NCI-H2196 treated with DMSO at 0.1 percent for 48 hours (cell line): ENCODE results near the gene WNT11.

Experiments used
- DNase-seq: peaks from one replicate; lab custom pipeline; 2025; ENCODE audit not compliant: unreplicated experiment; lab: John Stamatoyannopoulos, UW

Gene WNT11

GRCh38 chr11:76176463-76176862 lies 29.8 kb downstream of the WNT11 start:
- DNase-seq, result no peak

- no peak for DNase-seq
Observed at GRCh38 chr11:76175783-76176182, 30.5 kb downstream of the WNT11 start.

GRCh38 chr11:76174330-76174729 lies 32.0 kb downstream of the WNT11 start:
- DNase-seq, result no peak

- no peak for DNase-seq
Observed at GRCh38 chr11:76173663-76174062, 32.6 kb downstream of the WNT11 start.

GRCh38 chr11:76172583-76172982 lies 33.7 kb downstream of the WNT11 start:
- no peak for DNase-seq

GRCh38 chr11:76170468-76170867 lies 35.8 kb downstream of the WNT11 start:
- DNase-seq, result no peak

GRCh38 chr11:76169473-76169896 lies 36.8 kb downstream of the WNT11 start:
- no peak for DNase-seq

GRCh38 chr11:76167590-76167989 lies 38.7 kb downstream of the WNT11 start:
- DNase-seq, result no peak

GRCh38 chr11:76166314-76166713 lies 40.0 kb downstream of the WNT11 start:
- DNase-seq, result no peak

GRCh38 chr11:76164861-76165751 lies 41.2 kb downstream of the WNT11 start:
- no peak for DNase-seq

- no peak for DNase-seq
Observed at GRCh38 chr11:76164081-76164480, 42.2 kb downstream of the WNT11 start.

- no peak for DNase-seq
Observed at GRCh38 chr11:76163289-76163880, 42.9 kb downstream of the WNT11 start.

- DNase-seq, result no peak
Observed at GRCh38 chr11:76162336-76163288, 43.7 kb downstream of the WNT11 start.

GRCh38 chr11:76161261-76161961 lies 44.9 kb downstream of the WNT11 start:
- no peak for DNase-seq

GRCh38 chr11:76160856-76161255 lies 45.4 kb downstream of the WNT11 start:
- no peak for DNase-seq

GRCh38 chr11:76159983-76160661 lies 46.2 kb downstream of the WNT11 start:
- DNase-seq, result peak; percentile 51

- no peak for DNase-seq
Observed at GRCh38 chr11:76159303-76159937, 46.9 kb downstream of the WNT11 start.

- DNase-seq, result no peak
Observed at GRCh38 chr11:76158394-76159302, 47.7 kb downstream of the WNT11 start.

- DNase-seq, result no peak
Observed at GRCh38 chr11:76157891-76158290, 48.4 kb downstream of the WNT11 start.
